ENCODE data around the gene OMA1.
"Not testable (repeated sequence)": the region's sequence is repeated elsewhere in the genome, so short reads cannot be mapped to it uniquely, and the experiment has no call there.

DNA sequence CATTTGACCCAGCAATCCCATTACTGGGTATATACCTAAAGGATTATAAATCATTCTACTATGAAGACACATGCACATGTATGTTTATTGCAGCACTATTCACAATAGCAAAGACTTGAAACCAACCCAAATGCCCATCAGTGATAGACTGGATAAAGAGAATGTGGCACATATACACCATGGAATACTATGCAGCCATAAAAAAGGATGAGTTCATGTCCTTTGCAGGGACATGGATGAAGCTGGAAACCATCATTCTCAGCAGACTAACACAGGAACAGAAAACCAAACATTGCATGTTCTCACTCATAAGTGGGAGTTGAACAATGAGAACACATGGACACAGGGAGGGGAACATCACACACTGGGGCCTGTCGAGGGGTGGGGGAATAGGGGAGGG, 17.2 kb upstream of the OMA1 start:
- not testable (repeated sequence) for TF ChIP-seq YY1 (IDR thresholded peaks at IDR 0.05; ENCODE audit: low read depth, low read length); TAF1 (IDR thresholded peaks at IDR 0.05; ENCODE audit: borderline replicate concordance, low read depth, low read length); RAD21 (IDR thresholded peaks at IDR 0.05; ENCODE audit: insufficient read depth, low read depth, low read length)
- TF ChIP-seq, protein P1, sequence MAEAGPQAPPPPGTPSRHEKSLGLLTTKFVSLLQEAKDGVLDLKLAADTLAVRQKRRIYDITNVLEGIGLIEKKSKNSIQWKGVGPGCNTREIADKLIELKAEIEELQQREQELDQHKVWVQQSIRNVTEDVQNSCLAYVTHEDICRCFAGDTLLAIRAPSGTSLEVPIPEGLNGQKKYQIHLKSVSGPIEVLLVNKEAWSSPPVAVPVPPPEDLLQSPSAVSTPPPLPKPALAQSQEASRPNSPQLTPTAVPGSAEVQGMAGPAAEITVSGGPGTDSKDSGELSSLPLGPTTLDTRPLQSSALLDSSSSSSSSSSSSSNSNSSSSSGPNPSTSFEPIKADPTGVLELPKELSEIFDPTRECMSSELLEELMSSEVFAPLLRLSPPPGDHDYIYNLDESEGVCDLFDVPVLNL (IDR thresholded peaks at IDR 0.05; ENCODE audit: low read depth, low read length) = not testable (repeated sequence)
- TF ChIP-seq, protein P2, sequence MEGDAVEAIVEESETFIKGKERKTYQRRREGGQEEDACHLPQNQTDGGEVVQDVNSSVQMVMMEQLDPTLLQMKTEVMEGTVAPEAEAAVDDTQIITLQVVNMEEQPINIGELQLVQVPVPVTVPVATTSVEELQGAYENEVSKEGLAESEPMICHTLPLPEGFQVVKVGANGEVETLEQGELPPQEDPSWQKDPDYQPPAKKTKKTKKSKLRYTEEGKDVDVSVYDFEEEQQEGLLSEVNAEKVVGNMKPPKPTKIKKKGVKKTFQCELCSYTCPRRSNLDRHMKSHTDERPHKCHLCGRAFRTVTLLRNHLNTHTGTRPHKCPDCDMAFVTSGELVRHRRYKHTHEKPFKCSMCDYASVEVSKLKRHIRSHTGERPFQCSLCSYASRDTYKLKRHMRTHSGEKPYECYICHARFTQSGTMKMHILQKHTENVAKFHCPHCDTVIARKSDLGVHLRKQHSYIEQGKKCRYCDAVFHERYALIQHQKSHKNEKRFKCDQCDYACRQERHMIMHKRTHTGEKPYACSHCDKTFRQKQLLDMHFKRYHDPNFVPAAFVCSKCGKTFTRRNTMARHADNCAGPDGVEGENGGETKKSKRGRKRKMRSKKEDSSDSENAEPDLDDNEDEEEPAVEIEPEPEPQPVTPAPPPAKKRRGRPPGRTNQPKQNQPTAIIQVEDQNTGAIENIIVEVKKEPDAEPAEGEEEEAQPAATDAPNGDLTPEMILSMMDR (IDR thresholded peaks at IDR 0.05 in 2 of 3, conservative IDR thresholded peaks at IDR 0.05 in 1 of 3; ENCODE audit: control insufficient read depth in 2 of 3, extremely low read depth in 1 of 3, insufficient read depth in 1 of 3, low read depth in 3 of 3, low read length in 3 of 3) = not testable (repeated sequence)
- TF ChIP-seq, protein P3, sequence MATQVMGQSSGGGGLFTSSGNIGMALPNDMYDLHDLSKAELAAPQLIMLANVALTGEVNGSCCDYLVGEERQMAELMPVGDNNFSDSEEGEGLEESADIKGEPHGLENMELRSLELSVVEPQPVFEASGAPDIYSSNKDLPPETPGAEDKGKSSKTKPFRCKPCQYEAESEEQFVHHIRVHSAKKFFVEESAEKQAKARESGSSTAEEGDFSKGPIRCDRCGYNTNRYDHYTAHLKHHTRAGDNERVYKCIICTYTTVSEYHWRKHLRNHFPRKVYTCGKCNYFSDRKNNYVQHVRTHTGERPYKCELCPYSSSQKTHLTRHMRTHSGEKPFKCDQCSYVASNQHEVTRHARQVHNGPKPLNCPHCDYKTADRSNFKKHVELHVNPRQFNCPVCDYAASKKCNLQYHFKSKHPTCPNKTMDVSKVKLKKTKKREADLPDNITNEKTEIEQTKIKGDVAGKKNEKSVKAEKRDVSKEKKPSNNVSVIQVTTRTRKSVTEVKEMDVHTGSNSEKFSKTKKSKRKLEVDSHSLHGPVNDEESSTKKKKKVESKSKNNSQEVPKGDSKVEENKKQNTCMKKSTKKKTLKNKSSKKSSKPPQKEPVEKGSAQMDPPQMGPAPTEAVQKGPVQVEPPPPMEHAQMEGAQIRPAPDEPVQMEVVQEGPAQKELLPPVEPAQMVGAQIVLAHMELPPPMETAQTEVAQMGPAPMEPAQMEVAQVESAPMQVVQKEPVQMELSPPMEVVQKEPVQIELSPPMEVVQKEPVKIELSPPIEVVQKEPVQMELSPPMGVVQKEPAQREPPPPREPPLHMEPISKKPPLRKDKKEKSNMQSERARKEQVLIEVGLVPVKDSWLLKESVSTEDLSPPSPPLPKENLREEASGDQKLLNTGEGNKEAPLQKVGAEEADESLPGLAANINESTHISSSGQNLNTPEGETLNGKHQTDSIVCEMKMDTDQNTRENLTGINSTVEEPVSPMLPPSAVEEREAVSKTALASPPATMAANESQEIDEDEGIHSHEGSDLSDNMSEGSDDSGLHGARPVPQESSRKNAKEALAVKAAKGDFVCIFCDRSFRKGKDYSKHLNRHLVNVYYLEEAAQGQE (IDR thresholded peaks at IDR 0.05; ENCODE audit: low read depth, low read length) = not testable (repeated sequence)

All from GM12878 (cell line).